Glomerular endothelial cell (primary cell): ENCODE measurements around the gene SNX20. TPM values are rescaled to one million over a fixed set of nuclear protein-coding genes. Genes with fewer than 3 reads are reported as not detected.

Experiments used
- DNase-seq: peaks from one replicate; pipeline ENCODE4 v3.0.0-alpha.2; 2011; ENCODE audit warnings: low read depth, low spot score; ENCODE audit errors: extremely low read depth
- total RNA-seq: library from RNA; depleted of rRNA; stranded (reverse); fragments of >200 nt; gene quantifications from 2 replicates; pipeline ENCODE4 v1.2.3, GENCODE V29; 2015

SNX20 gene, protein sequence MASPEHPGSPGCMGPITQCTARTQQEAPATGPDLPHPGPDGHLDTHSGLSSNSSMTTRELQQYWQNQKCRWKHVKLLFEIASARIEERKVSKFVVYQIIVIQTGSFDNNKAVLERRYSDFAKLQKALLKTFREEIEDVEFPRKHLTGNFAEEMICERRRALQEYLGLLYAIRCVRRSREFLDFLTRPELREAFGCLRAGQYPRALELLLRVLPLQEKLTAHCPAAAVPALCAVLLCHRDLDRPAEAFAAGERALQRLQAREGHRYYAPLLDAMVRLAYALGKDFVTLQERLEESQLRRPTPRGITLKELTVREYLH
- 0.73 TPM in 1 of 2 replicates, not detected in the other for total RNA-seq

DNA sequence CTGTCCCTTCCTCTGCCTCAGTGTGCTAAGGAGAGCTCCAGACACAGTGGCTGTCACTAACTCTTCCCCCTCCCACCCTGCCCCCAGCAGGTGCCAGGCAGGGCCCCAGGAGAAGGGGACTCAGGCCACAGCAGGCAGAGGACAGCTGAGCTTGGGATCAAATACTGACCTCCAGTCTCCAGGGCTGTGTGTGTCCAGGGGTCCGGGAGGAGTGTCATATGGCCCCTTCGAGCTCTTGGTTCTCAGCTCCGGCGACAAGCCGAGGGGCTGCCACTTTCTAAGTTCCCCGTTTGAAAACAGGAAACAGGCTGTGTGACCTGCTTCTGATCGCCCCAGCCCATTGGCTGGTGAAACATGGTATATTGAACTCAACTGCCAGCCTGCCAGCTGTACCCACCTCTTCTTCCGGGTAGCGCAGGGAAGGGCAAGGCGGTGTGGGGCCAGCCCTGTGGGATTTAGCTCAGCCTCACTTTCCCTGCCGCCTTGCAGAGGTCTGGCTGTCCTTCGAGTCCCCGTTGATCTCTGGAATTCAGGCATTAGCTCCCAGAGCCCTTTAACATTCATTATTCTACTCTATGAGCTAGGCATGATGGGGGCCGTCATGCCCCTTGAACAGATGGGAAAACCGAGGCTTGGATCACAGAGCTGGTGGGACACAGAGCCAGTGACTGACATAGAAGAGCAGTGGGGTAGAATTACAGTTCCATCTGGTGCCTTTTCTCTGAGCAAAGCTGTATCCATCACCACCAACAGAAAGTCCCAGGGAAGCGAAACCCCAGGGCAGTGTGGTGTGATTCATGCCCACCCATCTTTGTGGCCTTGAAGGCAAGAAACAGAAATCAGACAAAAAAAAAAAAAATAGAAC is at the start of gene SNX20:
Gene SNX20 (minus strand): TSS at position 292 of the 865 bp plus-strand sequence. CDS start 3,786 bp downstream, outside the sequence.
- no peak for DNase-seq

GRCh38 chr16:50724306-50724705 is 43.2 kb upstream of the SNX20 start:
- DNase-seq, result no peak

DNA sequence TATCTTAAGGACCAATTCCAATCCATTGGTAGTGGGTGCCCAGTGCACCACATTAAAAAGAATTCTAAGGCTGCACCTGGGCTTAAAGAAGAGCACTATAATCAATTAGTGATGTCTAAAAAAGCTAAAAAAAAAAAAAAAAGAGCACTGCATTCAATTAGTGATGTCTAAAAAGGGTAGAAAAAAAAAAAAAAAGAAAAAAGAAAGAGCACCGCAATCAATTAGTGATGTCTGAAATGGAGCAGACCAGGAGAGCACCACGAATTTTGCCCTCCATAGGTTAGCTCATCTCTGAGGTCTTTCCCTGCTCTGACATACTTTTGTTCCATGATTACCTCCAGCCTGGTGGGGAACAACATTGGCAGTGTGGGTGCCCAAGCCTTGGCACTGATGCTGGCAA is 41.8 kb upstream of the SNX20 start:
- DNase-seq, result no peak

GRCh38 chr16:50722405-50722737 is 41.3 kb upstream of the SNX20 start:
- DNase-seq, result no peak

- DNase-seq, result no peak
Observed at GRCh38 chr16:50721549-50722404, 40.7 kb upstream of the SNX20 start.

DNA sequence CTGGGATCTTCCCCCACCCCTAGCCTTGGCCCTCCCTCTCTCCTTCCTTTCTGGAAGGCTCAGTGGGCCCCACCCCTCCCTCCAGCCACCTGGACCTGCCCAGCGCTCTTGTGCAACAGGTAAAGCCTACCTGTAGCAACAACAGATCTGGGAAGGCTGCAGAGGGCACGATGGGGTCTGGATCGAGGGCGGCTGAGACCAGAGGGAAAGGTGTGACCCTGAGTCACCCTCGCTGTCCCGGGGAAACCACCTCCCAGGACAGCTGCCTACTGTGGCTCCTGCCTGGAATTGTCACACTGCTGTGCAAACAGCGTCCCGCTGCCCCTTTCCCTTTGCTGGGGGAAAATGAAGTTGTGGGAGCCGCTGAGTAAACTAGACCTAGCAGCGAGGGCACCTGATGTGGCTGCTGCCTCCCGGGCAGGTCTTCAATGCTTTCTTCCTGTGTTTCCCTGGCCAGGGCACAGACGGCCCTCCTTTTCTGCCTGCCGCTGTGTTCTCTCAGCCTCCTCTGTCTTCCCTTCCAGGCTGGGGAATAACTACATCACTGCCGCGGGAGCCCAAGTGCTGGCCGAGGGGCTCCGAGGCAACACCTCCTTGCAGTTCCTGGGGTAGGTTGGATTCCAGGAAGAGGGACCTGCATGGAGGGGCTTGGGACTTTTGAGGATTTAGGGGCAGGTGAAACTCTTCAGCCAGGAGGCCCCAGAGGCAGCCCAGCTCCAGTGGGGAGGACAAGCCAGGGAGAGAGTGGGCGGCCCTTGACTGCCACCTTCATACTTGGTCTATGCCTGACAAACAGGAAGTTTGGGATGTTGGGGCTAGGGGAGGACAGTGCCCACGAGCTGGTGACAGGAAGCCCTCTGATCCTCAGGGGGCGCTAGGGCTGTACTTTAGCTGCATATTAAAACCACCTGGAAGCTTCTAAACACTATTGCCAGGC is 38.6 kb upstream of the SNX20 start:
- no peak for DNase-seq

GRCh38 chr16:50718761-50719400 is 37.8 kb upstream of the SNX20 start:
- DNase-seq, result no peak

GRCh38 chr16:50718061-50718760 is 37.1 kb upstream of the SNX20 start:
- no peak for DNase-seq

DNA sequence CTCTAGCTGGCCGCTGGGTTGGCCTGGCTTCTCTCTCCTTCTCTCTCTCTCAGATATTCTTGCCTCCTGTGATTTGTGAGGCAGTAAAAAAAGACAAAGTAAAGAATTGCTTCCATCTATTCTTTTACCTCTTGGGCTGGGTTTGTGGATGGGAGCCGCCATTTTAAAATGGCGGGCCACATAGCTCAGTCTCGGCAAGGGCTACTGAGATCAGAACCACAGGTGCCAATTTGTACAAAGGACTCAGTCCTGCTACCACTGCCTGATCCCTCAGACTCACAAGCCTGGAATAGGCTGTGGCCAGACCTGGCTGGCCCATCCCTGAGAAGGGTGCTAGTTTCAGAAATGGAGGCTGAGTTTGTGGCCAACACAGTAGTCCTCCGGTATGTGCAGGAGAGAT is 36.4 kb upstream of the SNX20 start:
- DNase-seq, result no peak

GRCh38 chr16:50717091-50717490 is 36.0 kb upstream of the SNX20 start:
- no peak for DNase-seq

DNA sequence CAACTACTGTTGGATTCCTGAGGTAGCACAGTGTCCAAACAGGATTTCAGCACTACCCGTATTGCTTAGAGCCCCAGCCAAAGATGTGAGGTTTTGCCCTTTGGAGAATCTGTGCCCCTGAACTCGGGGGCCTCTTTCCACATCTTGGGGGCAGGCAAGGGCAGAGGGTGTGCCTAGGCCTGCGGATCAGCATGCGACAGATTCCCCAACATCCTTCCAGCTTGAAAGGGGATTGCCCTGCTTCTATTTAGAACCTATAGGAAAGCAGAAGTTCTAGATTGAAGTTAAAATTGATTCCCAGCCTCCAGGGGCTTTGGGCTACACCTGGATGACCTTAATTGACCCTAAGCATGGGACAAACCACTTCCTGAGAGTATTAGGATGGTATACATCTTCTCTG is 31.8 kb upstream of the SNX20 start:
- DNase-seq, result no peak

DNA sequence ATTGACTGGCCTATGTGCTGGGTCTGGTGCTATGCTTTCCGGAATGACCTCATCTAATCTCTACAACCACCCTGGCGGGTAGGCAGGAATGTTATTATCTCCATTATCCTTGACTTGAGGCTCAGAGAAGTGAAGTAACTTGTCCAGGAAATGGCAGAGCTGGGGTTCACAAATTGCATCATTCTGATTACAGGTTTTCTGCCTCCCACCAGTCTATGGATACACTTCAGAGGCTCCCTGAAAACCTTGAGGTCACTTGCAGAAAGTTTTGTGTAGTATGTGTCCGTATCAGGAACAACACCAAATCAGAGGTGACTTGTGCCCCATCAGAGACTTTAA is 31.4 kb upstream of the SNX20 start:
- no peak for DNase-seq

GRCh38 chr16:50711862-50712559 is 30.9 kb upstream of the SNX20 start:
- DNase-seq, result no peak

- no peak for DNase-seq
Observed at GRCh38 chr16:50711040-50711439, 29.9 kb upstream of the SNX20 start.

- no peak for DNase-seq
Observed at GRCh38 chr16:50709980-50710379, 28.9 kb upstream of the SNX20 start.

DNA sequence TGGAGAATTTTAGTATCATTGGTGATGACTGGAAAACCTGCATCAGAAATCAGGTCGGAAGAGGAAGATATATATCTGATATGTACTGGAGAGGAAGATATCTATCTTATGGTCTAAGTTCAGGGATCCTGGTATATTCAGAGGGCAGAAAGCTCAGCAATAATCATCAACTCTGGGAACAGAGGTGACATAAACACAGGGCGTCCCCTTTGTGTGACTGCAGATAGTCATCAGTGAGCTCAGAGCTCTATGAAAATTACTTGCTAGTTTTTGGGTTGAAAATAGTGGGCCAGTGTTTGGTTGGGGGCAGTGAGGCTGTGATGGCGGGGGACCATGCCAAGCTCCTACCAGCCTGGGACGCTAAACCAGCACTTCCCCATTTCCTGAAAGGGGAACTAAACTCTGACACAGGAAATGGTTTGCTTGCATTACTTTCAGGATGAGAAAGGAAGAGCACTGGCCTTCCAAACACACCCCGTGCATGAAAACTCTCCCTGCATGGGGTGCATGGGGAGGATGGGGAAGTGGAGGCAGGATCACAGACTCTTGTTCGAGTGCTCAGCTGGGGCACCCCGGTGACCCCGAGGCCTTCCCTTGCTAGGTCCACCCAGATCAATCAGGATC is 28.1 kb upstream of the SNX20 start:
- DNase-seq, result no peak

GRCh38 chr16:50708373-50709060 is 27.4 kb upstream of the SNX20 start:
- DNase-seq, result no peak

- DNase-seq, result no peak
Observed at GRCh38 chr16:50706250-50706649, 25.1 kb upstream of the SNX20 start.
